Progenitor cell of endocrine pancreas (in vitro differentiated cells): ENCODE results near the gene P4HA2. TPM values are rescaled to one million over a fixed set of nuclear protein-coding genes. Genes with fewer than 3 reads are reported as not detected.
A peak's percentile ranks its signal among the peaks of the same experiment; 100 is the strongest.

Experiments used
- DNase-seq: peaks from one replicate; pipeline ENCODE4 v3.0.0; 2021; ENCODE audit warnings: low spot score; ENCODE audit not compliant: unreplicated experiment
- H3K27ac Mint-ChIP-seq: 2 replicates; pipeline ENCODE4 v1.8.0; 2021; ENCODE audit warnings: mild to moderate bottlenecking, moderate library complexity, mixed read lengths
- H3K27me3 Mint-ChIP-seq: 2 replicates; pipeline ENCODE4 v1.8.0; 2021; ENCODE audit warnings: mixed read lengths
- H3K36me3 Mint-ChIP-seq: 2 replicates; pipeline ENCODE4 v1.8.0; 2022; ENCODE audit warnings: mixed read lengths; ENCODE audit not compliant: insufficient read depth
- H3K4me1 Mint-ChIP-seq: 2 replicates; pipeline ENCODE4 v1.8.0; 2021; ENCODE audit warnings: low read depth, mixed read lengths
- H3K4me3 Mint-ChIP-seq: 2 replicates; pipeline ENCODE4 v1.8.0; 2021; ENCODE audit warnings: low read depth, mild to moderate bottlenecking, moderate library complexity, mixed read lengths
- H3K9me3 Mint-ChIP-seq: 2 replicates; pipeline ENCODE4 v1.8.0; 2021; ENCODE audit warnings: low read depth, mixed read lengths
- total RNA-seq: library from RNA; stranded (reverse); gene quantifications from 2 replicates; pipeline ENCODE4 v1.2.1, GENCODE V29; 2021
- TF ChIP-seq, protein P1 (sequence below): fragments of 200-600 bp; sonication (generic); IDR thresholded peaks from one replicate; pipeline ENCODE4 v1.5.0; 2021; ENCODE audit warnings: antibody characterized with exemption, mild to moderate bottlenecking; ENCODE audit not compliant: unreplicated experiment

The P4HA2 gene
- total RNA-seq, 1 donor from 2014 or later = 18.5 TPM

DNA sequence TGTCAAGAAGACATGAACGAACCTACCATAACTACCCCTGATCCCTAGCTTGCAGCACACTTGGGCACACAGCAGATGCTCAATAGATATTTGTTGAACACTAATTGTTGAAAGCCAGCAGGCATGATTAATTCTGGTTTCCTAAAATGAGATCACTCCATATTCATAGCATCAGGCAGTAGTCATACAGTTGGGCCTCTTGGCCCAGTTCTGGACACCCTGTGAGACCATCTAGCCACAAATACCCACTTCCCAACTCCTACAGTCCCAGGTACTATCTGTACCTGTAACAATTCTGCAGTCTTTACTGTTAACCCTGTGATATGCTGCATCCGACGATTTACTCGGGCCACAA, 24.2 kb downstream of the P4HA2 start:
- peaks cover 18% of the 10 kb centered on the region for H3K4me1 Mint-ChIP-seq
- DNase-seq = no peak
- H3K4me3 Mint-ChIP-seq = no peak overlapping the region
- TF ChIP-seq, protein P1, sequence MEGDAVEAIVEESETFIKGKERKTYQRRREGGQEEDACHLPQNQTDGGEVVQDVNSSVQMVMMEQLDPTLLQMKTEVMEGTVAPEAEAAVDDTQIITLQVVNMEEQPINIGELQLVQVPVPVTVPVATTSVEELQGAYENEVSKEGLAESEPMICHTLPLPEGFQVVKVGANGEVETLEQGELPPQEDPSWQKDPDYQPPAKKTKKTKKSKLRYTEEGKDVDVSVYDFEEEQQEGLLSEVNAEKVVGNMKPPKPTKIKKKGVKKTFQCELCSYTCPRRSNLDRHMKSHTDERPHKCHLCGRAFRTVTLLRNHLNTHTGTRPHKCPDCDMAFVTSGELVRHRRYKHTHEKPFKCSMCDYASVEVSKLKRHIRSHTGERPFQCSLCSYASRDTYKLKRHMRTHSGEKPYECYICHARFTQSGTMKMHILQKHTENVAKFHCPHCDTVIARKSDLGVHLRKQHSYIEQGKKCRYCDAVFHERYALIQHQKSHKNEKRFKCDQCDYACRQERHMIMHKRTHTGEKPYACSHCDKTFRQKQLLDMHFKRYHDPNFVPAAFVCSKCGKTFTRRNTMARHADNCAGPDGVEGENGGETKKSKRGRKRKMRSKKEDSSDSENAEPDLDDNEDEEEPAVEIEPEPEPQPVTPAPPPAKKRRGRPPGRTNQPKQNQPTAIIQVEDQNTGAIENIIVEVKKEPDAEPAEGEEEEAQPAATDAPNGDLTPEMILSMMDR = no peak
- H3K27ac Mint-ChIP-seq = peak overlapping the region; percentile 12
- no peaks in the 10 kb centered on the region for H3K27me3 Mint-ChIP-seq
- peaks cover 7% of the 10 kb centered on the region for H3K36me3 Mint-ChIP-seq
- H3K9me3 Mint-ChIP-seq = no peaks in the 10 kb centered on the region

DNA sequence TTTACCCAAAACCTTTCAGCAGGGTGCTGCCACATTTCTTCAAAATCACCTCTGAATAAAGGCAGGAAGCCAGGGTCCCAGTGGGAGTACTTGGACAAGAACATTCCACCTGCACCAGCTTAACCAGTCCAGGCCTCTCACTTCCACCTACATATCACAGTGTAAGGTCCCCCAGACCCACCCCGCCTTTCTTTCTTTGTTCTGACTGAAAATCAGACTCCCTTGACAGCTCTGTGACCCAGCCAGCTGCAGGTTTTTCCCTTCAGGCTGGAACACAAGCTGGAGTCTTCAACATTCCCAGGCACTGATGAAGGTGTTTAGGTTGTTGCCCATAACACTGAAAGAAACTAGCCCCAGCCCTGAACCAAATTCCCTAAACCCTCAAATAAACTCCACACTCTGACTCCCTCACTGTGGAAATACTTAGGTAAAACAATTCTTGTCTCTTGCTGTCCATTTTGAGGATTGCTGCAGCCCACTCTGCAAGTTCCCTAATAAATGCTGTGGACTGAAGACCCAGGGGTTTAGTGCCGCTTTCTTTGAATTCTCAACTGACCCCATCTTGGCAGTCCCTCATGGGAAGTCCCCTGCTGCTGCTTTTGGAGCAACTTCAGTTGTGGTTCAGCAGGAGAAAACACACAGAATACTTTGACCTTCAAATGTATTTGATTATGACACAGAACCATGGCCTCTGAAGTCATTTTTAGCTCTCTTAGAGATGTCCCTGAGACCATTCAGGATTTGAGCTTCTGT, 24.8 kb downstream of the P4HA2 start:
- no peaks in the 10 kb centered on the region for H3K9me3 Mint-ChIP-seq
- no peak overlapping the region for H3K4me3 Mint-ChIP-seq
- peaks cover 18% of the 10 kb centered on the region for H3K4me1 Mint-ChIP-seq
- peak overlapping the region; percentile 79 for H3K27ac Mint-ChIP-seq
- H3K36me3 Mint-ChIP-seq = peaks cover 7% of the 10 kb centered on the region
- TF ChIP-seq, protein P1 = no peak
- no peak for DNase-seq
- no peaks in the 10 kb centered on the region for H3K27me3 Mint-ChIP-seq

DNA sequence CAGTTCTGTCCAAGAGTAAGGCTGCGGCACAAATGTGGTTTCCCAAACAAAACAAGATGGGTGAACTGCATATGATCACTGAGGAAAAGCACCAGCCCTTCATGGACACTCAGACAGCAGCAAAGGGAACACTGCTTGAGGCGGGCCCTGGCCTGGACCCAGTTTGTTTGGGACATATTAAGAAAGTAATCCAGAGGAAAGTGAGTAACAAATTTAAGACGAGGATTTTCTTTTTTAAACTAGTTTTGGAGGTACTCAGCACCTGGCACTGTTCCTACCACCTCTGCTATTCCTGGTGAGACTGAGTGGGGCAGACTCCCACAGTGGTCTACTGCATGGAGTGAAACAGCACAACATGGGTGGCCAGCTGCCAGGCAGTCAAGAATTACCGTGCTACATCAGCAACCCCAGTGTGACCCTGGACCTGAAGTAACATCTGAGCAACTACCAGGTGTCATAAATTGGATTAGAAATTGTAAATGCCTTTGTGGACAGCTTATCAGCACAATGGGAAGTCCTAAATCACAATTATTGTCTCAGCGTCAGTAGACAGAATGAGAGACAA, 28.5 kb downstream of the P4HA2 start:
- Mint-ChIP-seq H3K4me3 (no peak overlapping the region), H3K9me3 (no peaks in the 10 kb centered on the region), H3K36me3 (peaks cover 6% of the 10 kb centered on the region), H3K4me1 (peaks cover 18% of the 10 kb centered on the region), H3K27me3 (no peaks in the 10 kb centered on the region), H3K27ac (no peak overlapping the region)
- TF ChIP-seq, protein P1 = no peak
- DNase-seq = no peak

DNA sequence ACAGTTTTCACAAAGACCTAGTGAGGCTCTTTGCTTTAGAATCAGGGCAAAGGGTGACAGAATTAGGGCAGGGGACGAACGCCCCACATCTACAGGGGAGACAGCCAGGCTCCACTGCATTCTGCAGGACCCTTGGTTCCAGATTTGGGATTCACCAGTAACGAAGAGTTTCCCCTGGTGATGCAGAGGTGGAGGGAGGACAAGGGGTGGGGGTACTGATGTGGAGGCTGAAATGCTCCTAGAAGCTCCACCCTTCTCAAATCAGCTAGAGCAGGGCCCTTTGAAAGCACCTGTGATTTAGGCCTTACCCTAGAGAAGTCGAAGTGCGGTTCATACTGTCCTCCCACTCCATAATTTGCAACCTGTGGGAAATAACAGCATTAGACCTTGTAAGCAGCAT, 29.1 kb downstream of the P4HA2 start:
- TF ChIP-seq, protein P1 = no peak
- Mint-ChIP-seq H3K27ac (no peak overlapping the region), H3K4me1 (peaks cover 18% of the 10 kb centered on the region), H3K9me3 (no peaks in the 10 kb centered on the region), H3K36me3 (peaks cover 4% of the 10 kb centered on the region), H3K4me3 (no peak overlapping the region), H3K27me3 (no peaks in the 10 kb centered on the region)
- no peak for DNase-seq

DNA sequence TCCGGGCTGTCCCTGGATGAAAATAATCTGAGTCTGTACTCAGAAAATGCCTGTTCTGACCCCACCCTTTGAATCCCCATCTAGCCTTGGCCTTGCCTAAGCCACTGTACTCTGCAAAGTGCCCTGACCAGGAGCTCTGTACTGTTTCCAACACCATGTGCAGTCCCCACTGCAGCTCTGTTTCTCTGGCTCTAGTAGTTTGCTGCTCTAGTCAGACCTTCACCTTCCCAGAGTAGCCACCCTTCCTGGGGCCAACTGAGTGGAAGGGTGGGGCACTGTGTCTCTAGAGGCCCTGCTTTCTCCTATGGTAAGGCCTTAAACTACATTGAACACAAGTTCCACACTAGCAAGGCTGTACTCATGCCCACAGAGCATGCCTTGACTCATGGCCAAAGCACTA, 31.9 kb downstream of the P4HA2 start:
- DNase-seq = no peak
- Mint-ChIP-seq H3K4me1 (no peaks in the 10 kb centered on the region), H3K36me3 (peaks cover 4% of the 10 kb centered on the region), H3K27ac (no peak overlapping the region), H3K27me3 (no peaks in the 10 kb centered on the region), H3K4me3 (no peak overlapping the region), H3K9me3 (no peaks in the 10 kb centered on the region)
- TF ChIP-seq, protein P1 = no peak
